Endothelial cell (in vitro differentiated cells): Measurements from ENCODE around the gene TBC1D16. TPM values are rescaled to one million over a fixed set of nuclear protein-coding genes. Genes with fewer than 3 reads are reported as not detected.

Experiments
- DNase-seq: peaks from one replicate; pipeline ENCODE4 v3.0.0; 2021; ENCODE audit warnings: low spot score
- H3K27ac Mint-ChIP-seq: one replicate; pipeline ENCODE4 v1.8.0; 2021; ENCODE audit warnings: mixed read lengths, inconsistent platforms; ENCODE audit not compliant: unreplicated experiment
- H3K27me3 Mint-ChIP-seq: one replicate; pipeline ENCODE4 v1.8.0; 2021; ENCODE audit warnings: mild to moderate bottlenecking, moderate library complexity, mixed read lengths, inconsistent platforms; ENCODE audit not compliant: unreplicated experiment
- H3K36me3 Mint-ChIP-seq: one replicate; pipeline ENCODE4 v1.8.0; 2021; ENCODE audit warnings: mild to moderate bottlenecking, low read depth, mixed read lengths, inconsistent platforms; ENCODE audit not compliant: unreplicated experiment
- H3K4me1 Mint-ChIP-seq: one replicate; pipeline ENCODE4 v1.8.0; 2021; ENCODE audit warnings: mild to moderate bottlenecking, mixed read lengths, inconsistent platforms; ENCODE audit not compliant: unreplicated experiment
- H3K4me3 Mint-ChIP-seq: one replicate; pipeline ENCODE4 v1.8.0; 2021; ENCODE audit warnings: mild to moderate bottlenecking, mixed read lengths, inconsistent platforms; ENCODE audit not compliant: unreplicated experiment
- H3K9me3 Mint-ChIP-seq: one replicate; pipeline ENCODE4 v1.8.0; 2021; ENCODE audit warnings: mixed read lengths, inconsistent platforms; ENCODE audit not compliant: unreplicated experiment
- total RNA-seq: library from RNA; stranded (reverse); fragmentation: NEBNext Ultra II Directional; extraction: Animal tissue kit (Norgen Biotek cat#: 25700); gene quantifications from one replicate; pipeline ENCODE4 v1.2.1, GENCODE V29; 2021; ENCODE audit not compliant: unreplicated experiment
- TF ChIP-seq, protein P1 (sequence below): fragments of 200-600 bp; sonication (generic); IDR thresholded peaks from one replicate; pipeline ENCODE4 v1.5.0; 2021; ENCODE audit warnings: antibody characterized with exemption; ENCODE audit not compliant: unreplicated experiment

The TBC1D16 gene
- total RNA-seq, 1 donor from 2014 or later: 126 TPM

DNA sequence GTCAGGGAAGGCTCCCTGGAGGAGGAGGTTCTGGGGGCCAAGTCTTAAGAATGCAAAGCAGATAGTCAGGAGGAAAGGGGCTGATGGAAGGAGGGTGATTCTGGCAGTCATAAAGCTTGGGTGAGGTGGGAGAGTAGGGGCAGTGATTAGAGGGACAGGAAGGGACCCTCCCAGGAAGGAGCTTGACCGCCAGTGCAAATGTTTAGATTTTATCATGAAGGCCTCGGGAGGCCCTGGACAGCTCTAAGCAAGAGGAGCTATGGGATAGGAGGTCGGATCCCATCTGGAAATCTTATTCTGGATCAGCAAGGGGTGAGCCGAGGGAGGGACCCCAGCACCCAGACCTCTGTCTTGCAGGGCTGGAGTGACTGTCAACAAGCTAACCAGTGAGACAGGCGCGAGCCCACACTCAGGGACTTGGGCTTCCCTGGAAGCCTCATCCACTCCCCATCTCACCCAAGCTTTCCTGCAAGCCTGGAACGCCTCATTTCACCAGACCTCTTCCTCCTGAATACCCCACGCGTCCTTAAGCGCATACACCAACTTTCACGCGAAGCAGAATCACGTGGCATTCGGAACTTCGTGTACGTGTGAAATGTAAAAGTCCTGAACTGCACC lies 144.4 kb downstream of the TBC1D16 start:
- DNase-seq: no peak
- no peak overlapping the region for H3K4me3 Mint-ChIP-seq
- H3K27ac Mint-ChIP-seq: no peak overlapping the region
- TF ChIP-seq, protein P1, sequence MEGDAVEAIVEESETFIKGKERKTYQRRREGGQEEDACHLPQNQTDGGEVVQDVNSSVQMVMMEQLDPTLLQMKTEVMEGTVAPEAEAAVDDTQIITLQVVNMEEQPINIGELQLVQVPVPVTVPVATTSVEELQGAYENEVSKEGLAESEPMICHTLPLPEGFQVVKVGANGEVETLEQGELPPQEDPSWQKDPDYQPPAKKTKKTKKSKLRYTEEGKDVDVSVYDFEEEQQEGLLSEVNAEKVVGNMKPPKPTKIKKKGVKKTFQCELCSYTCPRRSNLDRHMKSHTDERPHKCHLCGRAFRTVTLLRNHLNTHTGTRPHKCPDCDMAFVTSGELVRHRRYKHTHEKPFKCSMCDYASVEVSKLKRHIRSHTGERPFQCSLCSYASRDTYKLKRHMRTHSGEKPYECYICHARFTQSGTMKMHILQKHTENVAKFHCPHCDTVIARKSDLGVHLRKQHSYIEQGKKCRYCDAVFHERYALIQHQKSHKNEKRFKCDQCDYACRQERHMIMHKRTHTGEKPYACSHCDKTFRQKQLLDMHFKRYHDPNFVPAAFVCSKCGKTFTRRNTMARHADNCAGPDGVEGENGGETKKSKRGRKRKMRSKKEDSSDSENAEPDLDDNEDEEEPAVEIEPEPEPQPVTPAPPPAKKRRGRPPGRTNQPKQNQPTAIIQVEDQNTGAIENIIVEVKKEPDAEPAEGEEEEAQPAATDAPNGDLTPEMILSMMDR: no peak
- peaks cover 7% of the 10 kb centered on the region for H3K4me1 Mint-ChIP-seq
- peaks cover 3% of the 10 kb centered on the region for H3K27me3 Mint-ChIP-seq
- H3K9me3 Mint-ChIP-seq: no peaks in the 10 kb centered on the region
- no peaks in the 10 kb centered on the region for H3K36me3 Mint-ChIP-seq

DNA sequence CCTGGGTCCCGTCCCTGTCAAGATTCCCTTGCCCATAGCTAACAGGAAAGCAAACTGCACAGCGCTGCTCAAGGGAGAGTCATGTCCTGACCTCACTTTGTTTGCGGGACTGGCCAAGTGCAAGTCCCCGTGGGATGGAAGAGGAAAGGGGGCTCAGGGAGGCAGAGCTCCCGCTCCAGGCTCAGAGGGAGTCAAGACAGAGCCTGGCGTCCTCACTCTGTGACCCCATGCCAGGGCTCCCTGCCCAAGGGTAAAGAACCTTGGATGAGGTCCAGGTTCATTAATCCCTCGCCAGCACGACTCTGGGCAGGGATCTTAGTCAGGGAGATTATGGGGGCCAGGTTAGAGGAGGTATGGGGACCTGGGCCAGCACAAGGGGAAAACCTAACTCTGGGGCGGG lies 145.0 kb downstream of the TBC1D16 start:
- no peak for DNase-seq
- H3K9me3 Mint-ChIP-seq: no peaks in the 10 kb centered on the region
- no peak overlapping the region for H3K27ac Mint-ChIP-seq
- peaks cover 6% of the 10 kb centered on the region for H3K27me3 Mint-ChIP-seq
- peaks cover 7% of the 10 kb centered on the region for H3K4me1 Mint-ChIP-seq
- TF ChIP-seq, protein P1: no peak
- H3K4me3 Mint-ChIP-seq: no peak overlapping the region
- H3K36me3 Mint-ChIP-seq: no peaks in the 10 kb centered on the region

DNA sequence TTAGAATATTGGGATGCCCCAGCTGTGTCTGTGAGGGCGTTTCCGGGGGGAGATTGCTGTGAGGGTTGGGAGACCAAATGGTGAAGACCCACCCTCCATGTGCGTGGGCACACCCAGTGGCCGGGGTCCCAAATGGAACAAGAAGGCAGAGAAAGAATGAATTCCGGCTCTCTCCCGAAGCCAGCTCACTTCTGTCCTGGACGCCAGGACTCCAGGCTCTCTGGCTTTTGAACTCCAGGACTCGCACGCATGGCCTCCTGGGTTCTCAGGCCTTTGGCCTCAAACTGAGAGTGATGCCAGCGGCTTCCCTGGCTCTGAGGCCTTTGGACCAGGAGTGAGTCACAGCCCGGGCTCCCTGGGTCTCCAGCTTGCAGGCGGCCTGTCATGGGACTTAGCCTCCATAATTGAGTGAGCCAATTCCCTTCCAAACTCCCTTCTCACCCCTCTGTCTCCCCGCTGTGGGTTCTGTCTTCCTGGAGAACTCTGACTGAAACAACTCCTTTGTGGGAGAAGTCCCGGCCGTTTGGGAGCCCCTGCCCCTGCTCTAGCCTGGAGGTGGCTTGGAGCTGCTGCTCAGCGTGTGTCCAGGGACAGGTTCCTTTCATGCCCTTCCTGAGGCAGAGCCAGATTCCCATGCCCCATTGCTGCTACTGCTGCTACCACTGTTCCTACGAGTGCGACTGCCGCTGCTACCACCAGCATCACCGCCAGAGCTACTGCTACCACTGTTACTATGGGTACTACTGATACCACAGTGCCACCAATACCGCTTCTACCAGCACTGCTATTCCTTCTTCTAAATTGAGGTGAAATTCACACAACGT lies 146.6 kb downstream of the TBC1D16 start:
- Mint-ChIP-seq H3K27me3 (peaks cover 6% of the 10 kb centered on the region), H3K4me1 (peaks cover 7% of the 10 kb centered on the region), H3K27ac (no peak overlapping the region), H3K4me3 (no peak overlapping the region), H3K9me3 (no peaks in the 10 kb centered on the region), H3K36me3 (no peaks in the 10 kb centered on the region)
- TF ChIP-seq, protein P1: no peak
- DNase-seq: no peak

DNA sequence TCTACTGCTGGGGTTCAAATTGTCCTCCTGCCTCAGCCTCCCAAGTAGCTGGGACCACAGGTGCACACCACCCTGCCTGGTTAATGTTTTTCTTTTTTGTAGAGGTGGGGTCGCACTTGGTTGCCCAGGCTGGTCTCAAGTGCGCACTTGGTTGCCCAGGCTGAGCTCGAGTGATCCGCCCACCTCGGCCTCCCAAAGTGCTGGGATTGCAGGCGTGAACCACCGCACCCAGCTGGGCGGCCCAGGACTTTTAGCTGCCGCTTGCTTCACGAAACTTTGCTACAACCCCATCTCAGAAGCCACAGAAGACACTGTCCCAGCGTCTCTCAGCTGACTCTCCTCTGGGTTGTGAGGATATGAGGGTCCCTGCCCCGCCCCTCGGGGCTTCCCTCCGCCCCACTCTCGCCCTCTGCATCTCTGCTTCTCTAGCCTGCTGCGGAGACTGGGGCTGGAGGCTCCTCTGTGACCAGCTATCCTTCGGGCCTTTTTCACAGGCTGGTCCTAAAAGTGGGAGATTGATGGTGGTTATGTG lies 147.6 kb downstream of the TBC1D16 start:
- TF ChIP-seq, protein P1: no peak
- Mint-ChIP-seq H3K4me3 (no peak overlapping the region), H3K27ac (no peak overlapping the region), H3K4me1 (peaks cover 7% of the 10 kb centered on the region), H3K27me3 (peaks cover 6% of the 10 kb centered on the region), H3K36me3 (no peaks in the 10 kb centered on the region), H3K9me3 (no peaks in the 10 kb centered on the region)
- DNase-seq: no peak
